ENCODE results near the gene MBD5. TPM values are rescaled to one million over a fixed set of nuclear protein-coding genes. Genes with fewer than 3 reads are reported as not detected.

The MBD5 gene
- total RNA-seq, 1 experiment from 2014 or later = 33.9 TPM

DNA sequence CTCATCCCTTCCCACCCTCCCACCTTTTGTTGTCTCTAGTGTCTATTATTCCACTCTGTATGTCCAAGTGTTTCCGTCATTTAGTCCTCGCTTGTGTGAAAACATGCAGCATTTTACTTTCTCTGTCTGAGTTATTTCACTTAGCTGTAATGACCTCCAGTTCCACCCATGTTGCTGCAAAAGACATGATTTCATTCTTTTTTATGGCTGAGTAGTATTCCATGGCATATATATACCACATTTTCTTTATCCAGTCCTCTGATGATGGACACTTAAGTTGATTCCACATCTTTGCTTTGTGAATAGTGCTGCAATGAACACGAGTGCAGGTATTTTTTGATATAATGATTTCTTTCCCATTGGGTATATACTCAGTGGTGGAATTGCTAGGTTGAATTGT, 296.7 kb downstream of the MBD5 start:
- Mint-ChIP-seq H3K4me3 (ENCODE audit: unreplicated experiment) (no peak overlapping the region), H3K27me3 (ENCODE audit: insufficient read depth, unreplicated experiment) (no peaks in the 10 kb centered on the region), H3K36me3 (ENCODE audit: insufficient read depth, unreplicated experiment) (no peaks in the 10 kb centered on the region), H3K4me1 (ENCODE audit: insufficient read depth, unreplicated experiment) (no peaks in the 10 kb centered on the region), H3K9me3 (ENCODE audit: unreplicated experiment) (no peaks in the 10 kb centered on the region), H3K27ac (ENCODE audit: low read depth, unreplicated experiment) (no peak overlapping the region)
- CTCF ChIA-PET = no interaction called here
- POLR2A ChIA-PET = no interaction called here
- no peak for DNase-seq (ENCODE audit: unreplicated experiment)
- intact Hi-C loops (cut with micrococcal nuclease) = no loop called here
- TF ChIP-seq, protein P1, sequence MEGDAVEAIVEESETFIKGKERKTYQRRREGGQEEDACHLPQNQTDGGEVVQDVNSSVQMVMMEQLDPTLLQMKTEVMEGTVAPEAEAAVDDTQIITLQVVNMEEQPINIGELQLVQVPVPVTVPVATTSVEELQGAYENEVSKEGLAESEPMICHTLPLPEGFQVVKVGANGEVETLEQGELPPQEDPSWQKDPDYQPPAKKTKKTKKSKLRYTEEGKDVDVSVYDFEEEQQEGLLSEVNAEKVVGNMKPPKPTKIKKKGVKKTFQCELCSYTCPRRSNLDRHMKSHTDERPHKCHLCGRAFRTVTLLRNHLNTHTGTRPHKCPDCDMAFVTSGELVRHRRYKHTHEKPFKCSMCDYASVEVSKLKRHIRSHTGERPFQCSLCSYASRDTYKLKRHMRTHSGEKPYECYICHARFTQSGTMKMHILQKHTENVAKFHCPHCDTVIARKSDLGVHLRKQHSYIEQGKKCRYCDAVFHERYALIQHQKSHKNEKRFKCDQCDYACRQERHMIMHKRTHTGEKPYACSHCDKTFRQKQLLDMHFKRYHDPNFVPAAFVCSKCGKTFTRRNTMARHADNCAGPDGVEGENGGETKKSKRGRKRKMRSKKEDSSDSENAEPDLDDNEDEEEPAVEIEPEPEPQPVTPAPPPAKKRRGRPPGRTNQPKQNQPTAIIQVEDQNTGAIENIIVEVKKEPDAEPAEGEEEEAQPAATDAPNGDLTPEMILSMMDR (IDR thresholded peaks at IDR 0.05; ENCODE audit: unreplicated experiment) = no peak
- BruUV-seq (replicated peaks) = no TSS peak

- Mint-ChIP-seq H3K36me3 (ENCODE audit: insufficient read depth, unreplicated experiment) (peaks cover 18% of the 10 kb centered on the region), H3K27ac (ENCODE audit: low read depth, unreplicated experiment) (peak overlapping the region; percentile 64), H3K4me3 (ENCODE audit: unreplicated experiment) (no peak overlapping the region), H3K27me3 (ENCODE audit: insufficient read depth, unreplicated experiment) (no peaks in the 10 kb centered on the region), H3K9me3 (ENCODE audit: unreplicated experiment) (no peaks in the 10 kb centered on the region), H3K4me1 (ENCODE audit: insufficient read depth, unreplicated experiment) (peaks cover 13% of the 10 kb centered on the region)
- CTCF ChIA-PET = interaction anchor here (0.6 kb wide), 1 partner anchor 45 kb away, joined by 3 read pairs; no protein-coding TSS in a partner anchor
- POLR2A ChIA-PET = no interaction called here
- TF ChIP-seq, protein P1 (IDR thresholded peaks at IDR 0.05; ENCODE audit: unreplicated experiment) = no peak
- intact Hi-C loops (cut with micrococcal nuclease) = no loop called here
- BruUV-seq (replicated peaks) = no TSS peak
- DNase-seq (ENCODE audit: unreplicated experiment) = peak; percentile 41
Observed at GRCh38 chr2:148338541-148338940, 317.6 kb downstream of the MBD5 start.

DNA sequence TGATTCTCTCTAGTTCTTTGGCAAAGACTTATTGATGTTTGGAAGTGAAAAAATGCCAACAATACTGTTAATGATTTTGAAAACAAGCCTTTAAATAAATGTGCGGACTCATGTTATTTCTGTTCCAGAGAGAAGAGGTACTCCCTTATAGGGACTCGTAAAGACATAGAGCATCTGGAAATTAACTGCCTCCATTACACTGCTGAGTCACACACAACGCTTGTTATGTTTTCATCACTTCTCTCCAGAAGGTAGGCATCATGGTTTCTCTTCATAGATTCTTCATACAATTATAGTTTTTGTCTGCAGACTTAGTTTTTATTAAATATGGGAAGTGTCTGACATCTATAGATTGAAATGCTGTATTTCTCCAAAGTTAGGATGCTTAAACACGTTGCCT, 321.2 kb downstream of the MBD5 start:
- Mint-ChIP-seq H3K4me1 (ENCODE audit: insufficient read depth, unreplicated experiment) (peaks cover 13% of the 10 kb centered on the region), H3K27ac (ENCODE audit: low read depth, unreplicated experiment) (no peak overlapping the region), H3K9me3 (ENCODE audit: unreplicated experiment) (no peaks in the 10 kb centered on the region), H3K4me3 (ENCODE audit: unreplicated experiment) (no peak overlapping the region), H3K27me3 (ENCODE audit: insufficient read depth, unreplicated experiment) (no peaks in the 10 kb centered on the region), H3K36me3 (ENCODE audit: insufficient read depth, unreplicated experiment) (peaks cover 23% of the 10 kb centered on the region)
- ChIA-PET CTCF (no interaction called here), POLR2A (no interaction called here)
- TF ChIP-seq, protein P1 (IDR thresholded peaks at IDR 0.05; ENCODE audit: unreplicated experiment) = no peak
- DNase-seq (ENCODE audit: unreplicated experiment) = no peak
- intact Hi-C loops (cut with micrococcal nuclease) = no loop called here
- BruUV-seq (replicated peaks) = no TSS peak

GRCh38 chr2:148350199-148350598, 329.3 kb downstream of the MBD5 start:
- no peak overlapping the region for H3K27ac Mint-ChIP-seq (ENCODE audit: low read depth, unreplicated experiment)
- no TSS peak for BruUV-seq (replicated peaks)
- DNase-seq (ENCODE audit: unreplicated experiment) = no peak
- ChIA-PET POLR2A (no interaction called here), CTCF (no interaction called here)
- peaks cover 11% of the 10 kb centered on the region for H3K36me3 Mint-ChIP-seq (ENCODE audit: insufficient read depth, unreplicated experiment)
- no peaks in the 10 kb centered on the region for H3K4me1 Mint-ChIP-seq (ENCODE audit: insufficient read depth, unreplicated experiment)
- H3K27me3 Mint-ChIP-seq (ENCODE audit: insufficient read depth, unreplicated experiment) = no peaks in the 10 kb centered on the region
- H3K4me3 Mint-ChIP-seq (ENCODE audit: unreplicated experiment) = no peak overlapping the region
- H3K9me3 Mint-ChIP-seq (ENCODE audit: unreplicated experiment) = peaks cover 9% of the 10 kb centered on the region
- intact Hi-C loops (cut with micrococcal nuclease) = no loop called here
- TF ChIP-seq, protein P1 (IDR thresholded peaks at IDR 0.05; ENCODE audit: unreplicated experiment) = no peak

All from MCF 10A (cell line).